Measurements from ENCODE around the gene VWDE.

Gene VWDE

DNA sequence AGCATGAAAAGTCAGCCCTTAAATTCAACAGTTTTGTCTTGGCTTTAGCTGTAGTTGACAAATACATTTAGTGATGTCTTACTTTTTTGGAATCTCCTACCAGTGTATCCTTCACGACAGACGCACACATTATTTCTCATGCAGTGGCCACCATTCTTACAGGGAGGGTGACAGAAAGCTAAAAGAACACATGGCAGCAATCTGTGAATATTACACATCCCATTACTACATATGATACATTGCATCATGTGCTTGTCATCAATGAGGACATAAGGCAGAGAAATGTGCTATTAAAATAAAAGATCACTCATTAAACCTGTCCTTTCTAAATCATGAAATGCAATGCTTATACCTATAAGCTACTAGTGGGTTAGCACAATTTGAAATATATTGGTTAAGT is 66.6 kb downstream of the VWDE start:
- no peak overlapping the region for H3K4me3 ChIP-seq (ENCODE audit: low read depth, low read length)

DNA sequence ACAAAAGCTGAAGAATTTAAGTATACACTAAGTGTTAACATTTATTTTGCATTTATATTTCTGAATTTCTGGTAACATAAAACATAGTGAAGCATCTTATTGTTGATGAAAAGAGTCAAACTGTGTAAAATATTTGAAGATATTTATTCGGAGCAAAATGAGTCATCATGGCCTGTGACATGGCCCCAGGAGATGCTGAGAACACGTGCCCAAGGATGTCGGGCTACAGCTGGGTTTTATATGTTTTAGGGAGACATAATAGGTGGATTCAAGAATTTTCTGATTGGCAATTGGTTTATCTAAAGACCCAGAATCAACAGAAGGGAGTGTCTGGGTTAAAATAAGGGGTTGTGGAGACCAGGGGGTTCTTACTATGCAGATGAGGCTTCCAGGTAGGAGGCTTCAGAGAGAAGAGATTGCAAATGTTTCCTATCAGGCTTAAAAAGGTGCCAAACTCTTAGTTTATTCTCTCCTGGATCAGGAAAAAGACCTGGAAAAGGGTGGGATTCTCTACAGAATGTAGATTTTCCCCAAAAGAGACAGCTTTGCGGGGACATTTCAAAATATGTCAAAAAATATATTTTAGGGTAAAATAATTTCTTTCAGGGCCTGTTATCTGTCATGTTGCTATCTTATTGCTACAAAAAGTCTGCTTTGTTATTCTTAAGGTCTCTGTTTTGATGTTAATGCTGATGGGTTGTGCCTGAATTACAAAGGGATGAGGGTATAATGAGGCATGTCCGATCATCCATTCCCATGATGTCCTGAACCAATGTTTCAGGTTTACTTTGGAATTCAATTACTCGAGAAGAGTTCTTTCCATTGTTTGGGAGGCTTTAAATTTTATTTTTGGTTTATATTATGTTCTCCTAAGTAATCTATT is 74.5 kb downstream of the VWDE start:
- H3K4me3 ChIP-seq (ENCODE audit: low read depth, low read length), result no peak overlapping the region

DNA sequence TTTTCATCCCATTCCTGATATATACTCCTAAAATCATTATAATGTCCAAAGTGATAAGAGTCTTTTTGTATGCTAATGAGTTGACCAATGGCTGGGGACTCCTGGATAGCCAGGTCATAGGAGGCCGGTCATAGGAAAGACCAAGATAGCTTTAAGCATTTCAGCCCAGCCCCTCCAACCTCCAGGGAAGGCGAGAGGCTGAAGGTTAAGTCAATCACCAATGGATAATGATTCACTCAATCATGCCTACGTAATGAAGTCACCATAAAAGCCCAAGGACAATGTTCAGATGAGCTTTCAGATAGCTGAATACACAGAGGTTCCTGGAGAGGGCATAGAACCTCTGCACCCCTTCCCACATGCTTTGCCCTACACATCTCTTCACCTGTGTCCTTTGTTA is 75.7 kb downstream of the VWDE start:
- H3K4me3 ChIP-seq (ENCODE audit: low read depth, low read length), result no peak overlapping the region

DNA sequence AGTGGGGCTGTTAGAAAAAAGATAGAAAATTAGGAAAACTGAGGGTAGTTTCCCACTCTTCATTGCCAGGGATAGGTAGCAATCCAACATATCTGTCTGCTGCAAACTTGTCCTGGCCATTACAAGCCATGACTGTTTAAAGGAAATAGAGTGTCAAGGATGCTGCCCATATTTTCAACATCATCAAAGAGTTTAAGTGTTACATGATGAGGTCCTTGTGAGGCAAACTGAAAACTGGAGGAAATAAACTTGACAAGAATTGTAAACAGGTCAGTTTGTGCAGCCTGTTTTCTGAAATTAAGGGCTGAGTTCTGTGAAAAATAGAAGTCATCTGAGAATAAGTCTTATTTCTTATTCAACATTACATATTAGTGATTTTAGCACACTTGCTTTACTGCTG is 78.0 kb downstream of the VWDE start:
- H3K4me3 ChIP-seq (ENCODE audit: low read depth, low read length), result no peak overlapping the region

DNA sequence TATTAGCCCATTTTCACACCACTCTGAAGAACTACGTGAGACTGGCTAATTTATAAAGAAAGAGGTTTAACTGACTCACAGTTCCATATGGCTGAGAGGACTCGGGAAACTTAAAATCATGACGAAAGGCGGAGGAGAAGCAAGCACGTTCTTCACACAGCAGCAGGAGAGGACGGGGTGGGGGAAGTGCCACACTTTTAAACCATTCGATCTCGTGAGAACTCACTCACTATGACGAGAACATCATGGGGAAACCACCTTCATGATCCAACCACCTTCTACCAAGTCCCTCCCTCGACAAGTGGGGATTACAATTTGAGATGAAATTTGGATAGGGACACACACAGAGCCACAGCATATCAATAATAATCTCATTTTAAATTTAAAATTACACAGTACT is 80.2 kb downstream of the VWDE start:
- H3K4me3 ChIP-seq (ENCODE audit: low read depth, low read length), result no peak overlapping the region

DNA sequence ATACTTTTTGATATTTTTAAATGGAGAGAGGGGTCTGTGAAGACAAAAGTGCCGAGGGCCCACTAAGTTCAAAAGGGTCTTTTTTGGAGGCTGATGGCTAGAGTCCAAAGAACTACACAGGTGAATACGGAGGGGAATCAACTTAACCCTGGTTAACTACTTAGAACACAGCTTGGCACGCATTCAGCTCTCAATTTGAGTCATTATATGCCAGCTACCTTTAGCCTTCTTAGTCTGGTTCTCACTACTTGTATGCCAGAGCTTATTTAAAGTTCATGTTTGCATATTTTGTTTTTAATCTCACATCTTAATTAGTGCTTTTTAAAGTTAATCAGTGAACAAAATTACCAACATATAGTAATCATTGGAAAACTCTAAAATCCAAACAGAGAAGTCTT is 80.8 kb downstream of the VWDE start:
- no peak overlapping the region for H3K4me3 ChIP-seq (ENCODE audit: low read depth, low read length)

DNA sequence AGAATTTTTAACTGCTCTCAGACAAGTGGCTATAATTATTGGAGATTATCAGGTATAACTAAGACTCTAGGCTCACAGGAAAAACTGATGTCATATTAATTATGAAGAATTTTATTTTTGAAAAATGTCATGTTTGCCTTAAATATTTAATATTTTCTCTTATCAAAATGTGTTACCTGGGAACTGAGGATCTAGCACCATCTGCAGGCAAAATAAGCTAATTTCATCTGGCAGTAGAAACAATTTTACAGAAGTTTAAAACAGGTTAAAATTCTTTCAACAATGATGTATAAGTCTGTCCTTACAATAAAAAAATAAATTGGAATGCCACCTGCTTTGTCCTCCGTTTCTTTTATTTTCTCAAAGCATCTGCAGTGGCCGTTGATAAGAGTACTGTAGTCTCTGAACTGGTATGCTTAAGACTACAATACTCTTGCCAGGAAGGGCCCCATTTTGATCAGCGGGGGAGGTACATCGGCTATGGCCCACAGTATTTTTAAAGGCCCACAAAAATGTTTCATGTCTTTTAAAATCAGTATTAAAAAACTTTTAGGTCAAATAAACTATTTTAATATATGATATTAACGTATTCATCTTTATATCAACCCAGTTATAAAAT is 81.3 kb downstream of the VWDE start:
- H3K4me3 ChIP-seq (ENCODE audit: low read depth, low read length), result no peak overlapping the region

DNA sequence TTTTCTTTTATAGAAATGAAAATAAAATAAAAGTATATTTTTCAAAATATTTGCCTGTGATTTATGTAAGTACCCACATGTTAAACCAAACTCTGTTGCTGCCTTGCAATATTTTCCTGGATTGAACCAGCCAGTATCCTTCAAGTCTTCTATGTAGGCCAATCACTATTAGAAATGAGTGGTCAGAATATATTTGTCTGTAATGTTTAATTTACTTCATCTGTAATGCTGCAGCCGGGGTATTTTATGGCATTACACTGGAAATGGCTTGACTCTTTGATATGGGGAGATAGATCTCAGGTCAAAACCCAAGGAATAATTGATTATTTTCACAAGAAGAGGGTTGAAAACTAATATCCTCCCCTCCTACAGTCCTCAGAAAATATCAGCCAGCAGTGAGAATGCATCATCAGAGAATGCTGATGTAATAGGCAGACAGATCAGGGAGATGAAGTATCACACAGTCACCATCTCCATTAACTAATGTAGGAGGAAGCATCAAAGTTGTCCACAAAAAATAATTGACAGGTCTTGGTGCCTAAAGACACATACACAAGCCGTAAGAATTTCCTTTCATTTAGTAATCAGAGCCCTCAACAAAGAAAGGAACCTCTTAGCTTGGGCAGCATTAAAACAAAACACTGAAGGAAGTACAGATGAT is 82.5 kb downstream of the VWDE start:
- no peak overlapping the region for H3K4me3 ChIP-seq (ENCODE audit: low read depth, low read length)

DNA sequence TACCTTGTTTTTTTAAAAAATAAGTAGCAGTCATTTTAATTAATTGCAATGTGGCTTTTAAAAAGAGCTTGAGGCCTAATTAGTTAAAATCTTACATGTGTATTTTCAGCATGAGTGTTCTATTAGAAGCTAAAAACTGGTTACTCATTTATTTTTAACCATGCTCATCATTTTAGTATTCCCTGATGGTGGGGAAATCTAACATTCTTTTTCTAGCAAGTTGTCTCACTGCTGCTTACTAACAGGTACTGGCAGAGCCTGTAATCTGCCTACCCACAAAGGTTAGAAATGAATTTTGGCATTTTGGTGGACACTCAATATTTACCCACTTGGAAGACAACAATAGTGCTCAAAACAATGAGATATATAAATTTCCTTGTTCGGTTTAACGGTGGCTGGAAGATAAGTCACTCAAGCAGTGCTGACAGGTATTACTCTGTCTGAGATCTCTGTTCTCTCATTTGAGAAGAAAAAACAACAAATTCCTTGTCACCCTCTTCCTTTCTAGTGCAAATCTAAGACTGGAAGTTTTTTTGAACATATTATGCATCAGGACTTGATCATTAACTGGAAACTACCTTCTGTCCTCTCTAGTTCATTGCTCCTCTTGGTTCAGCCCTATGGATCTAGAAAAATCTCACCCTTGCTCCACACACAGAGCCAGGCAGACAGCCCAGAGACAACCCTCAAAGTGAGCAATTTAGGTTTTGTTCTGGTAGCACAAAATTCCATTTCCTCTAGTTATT is 83.3 kb downstream of the VWDE start:
- H3K4me3 ChIP-seq (ENCODE audit: low read depth, low read length), result no peak overlapping the region

DNA sequence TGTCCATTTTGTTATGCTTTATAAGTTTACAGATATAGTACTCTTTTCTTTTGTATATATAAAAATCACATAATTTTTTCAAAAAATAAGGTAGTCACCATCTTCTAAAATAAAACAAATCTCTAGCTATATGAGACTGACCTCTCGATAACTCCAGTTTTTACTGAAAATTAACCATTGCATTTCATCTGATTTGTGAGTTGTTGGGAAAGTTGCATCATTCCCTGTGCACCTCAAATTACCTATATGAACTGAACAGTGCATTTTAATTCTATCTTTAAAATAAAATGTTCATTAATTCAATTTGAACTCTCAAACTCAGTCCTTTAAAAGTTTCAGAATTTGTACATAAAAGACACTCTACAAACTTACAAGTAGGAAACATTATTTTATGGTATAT is 86.0 kb downstream of the VWDE start:
- no peak overlapping the region for H3K4me3 ChIP-seq (ENCODE audit: low read depth, low read length)

DNA sequence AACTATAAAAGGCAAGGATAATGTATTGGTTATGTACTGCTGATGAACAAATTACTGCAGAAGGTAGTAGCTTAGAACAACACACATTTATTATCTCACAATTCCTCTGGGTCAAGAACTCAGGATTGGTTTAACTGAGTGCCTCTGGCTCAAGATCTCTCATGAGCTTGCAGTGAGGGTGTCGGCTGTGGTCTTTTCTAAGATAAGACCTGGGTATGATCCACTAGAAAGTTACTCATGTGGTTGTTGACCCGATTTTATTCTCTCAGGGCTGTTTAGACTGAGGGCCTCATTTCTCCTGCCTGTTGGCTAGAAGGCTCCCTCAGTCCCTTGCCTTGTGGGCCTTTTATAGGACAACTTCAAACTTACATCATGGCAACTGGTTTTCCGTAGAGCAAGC is 86.7 kb downstream of the VWDE start:
- H3K4me3 ChIP-seq (ENCODE audit: low read depth, low read length), result no peak overlapping the region

DNA sequence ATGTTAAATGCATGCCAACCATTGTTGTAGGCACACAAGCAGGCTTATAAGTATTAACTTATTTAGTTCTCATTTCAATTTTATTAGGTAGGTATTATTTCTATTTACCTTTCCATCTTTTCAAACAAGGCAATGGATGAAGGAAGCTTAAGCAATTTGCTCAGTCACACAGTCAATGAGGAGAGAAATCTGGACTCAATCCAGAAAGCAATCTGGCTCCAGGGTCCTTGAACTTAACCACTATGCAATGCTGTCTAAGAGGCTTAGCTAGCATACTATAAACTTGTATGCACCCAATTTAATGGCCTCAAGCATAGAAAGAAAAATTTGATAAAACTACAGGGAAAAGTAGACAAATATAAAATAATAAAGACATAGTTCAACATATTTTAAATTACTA is 88.6 kb downstream of the VWDE start:
- H3K4me3 ChIP-seq (ENCODE audit: low read depth, low read length), result no peak overlapping the region

DNA sequence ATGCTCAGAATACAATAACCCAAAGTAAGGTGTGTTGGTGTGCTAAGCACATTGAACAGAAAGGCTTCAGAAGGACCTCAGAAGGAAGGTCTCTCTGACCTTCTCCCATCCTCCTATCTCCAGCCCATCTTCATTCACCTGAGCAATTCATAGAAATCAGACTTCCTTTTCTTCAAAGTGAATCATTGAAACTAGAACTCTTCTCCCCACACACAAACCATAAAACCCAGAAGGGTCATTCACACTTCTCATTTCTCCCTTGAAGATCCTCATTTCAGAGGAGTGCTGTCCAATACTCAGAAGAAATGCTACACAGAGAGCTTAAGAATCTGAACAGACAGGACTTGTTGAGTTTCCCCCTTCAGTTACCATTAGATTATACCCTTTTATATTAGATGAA is 89.5 kb downstream of the VWDE start:
- no peak overlapping the region for H3K4me3 ChIP-seq (ENCODE audit: low read depth, low read length)

DNA sequence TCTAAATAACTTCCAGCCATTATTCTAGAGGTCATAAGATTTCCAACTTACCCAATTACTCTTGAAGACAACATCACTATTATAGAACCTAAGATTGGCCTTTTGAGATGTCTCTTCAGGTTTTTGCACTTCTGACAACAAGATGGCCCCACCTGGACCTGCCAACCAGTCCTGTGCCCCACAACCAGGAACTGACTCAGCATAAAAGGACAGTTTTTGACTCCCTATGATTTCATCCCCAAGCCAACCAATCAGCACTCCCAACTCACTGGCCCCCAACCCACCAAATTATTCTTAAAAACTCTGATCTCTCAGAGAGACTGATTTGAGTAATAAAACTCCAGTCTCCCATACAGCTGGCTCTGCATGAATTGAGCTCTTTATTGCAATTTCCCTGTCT is 98.2 kb downstream of the VWDE start:
- H3K4me3 ChIP-seq (ENCODE audit: low read depth, low read length), result no peak overlapping the region

DNA sequence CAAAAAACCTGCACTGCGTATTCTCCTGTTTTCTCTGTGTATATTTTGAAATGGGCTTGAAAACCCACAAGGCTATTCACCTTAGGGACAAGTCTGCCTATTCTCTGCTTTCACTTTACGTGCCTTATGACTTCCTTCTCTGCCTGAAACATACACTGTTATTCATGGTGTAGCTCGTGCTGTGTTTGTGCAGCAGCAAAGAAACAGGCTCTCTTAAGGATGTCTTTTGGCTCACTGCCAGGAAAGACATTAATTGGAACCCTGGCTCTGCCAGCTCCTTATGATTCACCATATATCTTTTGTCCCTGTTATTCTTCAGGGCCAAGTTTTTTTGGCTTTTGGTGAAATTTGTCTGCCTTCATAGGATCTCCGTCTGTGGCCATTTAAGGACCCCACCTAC is 100.2 kb downstream of the VWDE start:
- H3K4me3 ChIP-seq (ENCODE audit: low read depth, low read length), result no peak overlapping the region

DNA sequence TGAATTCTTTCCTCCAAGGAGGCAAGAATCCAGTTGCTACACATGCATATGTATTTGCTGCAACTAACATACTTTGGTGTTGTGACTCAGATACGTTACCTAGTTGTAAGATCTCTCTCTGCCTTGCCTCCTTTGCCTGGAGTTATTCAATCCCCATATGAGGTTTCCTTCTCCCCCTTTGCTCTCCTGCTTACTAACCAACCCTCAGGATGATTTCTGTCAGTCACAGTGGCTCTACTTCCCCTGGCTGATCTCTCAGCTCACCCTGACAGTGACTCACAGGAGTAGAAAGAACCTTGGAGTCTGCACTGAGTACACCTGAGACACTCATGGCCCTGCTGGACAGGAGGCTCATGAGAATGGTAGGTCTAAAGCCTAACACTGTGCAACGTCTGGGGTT is 100.6 kb downstream of the VWDE start:
- no peak overlapping the region for H3K4me3 ChIP-seq (ENCODE audit: low read depth, low read length)

DNA sequence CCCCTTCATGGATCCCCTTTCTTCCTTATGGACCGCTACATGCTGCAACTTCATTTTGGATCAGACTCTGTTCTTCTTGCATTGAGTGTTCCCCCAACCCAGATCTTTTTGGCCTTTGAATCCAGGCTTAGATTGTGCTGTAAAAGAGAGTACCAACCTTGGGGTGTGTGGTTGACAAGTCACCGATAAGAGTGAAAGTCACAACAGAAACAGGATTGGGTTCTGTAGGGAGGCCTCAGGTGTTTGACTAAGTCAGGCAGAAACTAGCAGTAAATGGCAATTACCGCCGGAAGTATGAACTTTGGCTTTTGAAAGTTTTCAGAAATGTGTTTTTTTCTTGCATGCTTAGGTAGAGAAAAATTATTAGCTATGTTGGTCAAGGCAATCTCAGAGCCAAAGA is 103.2 kb downstream of the VWDE start:
- H3K4me3 ChIP-seq (ENCODE audit: low read depth, low read length), result no peak overlapping the region

DNA sequence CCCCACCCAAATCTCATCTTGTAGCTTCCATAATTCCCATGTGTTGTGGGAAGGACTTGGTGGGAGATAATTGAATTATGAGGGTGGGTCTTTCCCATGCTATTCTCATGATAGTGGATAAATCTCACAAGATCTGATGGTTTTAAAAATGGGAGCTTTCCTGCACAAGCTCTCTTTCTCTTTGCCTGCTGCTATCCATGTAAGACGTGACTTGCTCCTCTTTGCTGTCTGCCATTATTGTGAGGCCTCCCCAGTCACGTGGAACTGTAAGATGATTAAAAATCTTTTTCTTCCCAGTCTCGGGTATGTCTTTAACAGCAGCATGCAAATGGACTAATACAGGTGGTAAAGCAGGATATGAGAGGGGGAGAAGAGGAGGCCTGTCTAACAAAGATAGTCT is 104.3 kb downstream of the VWDE start:
- no peak overlapping the region for H3K4me3 ChIP-seq (ENCODE audit: low read depth, low read length)

DNA sequence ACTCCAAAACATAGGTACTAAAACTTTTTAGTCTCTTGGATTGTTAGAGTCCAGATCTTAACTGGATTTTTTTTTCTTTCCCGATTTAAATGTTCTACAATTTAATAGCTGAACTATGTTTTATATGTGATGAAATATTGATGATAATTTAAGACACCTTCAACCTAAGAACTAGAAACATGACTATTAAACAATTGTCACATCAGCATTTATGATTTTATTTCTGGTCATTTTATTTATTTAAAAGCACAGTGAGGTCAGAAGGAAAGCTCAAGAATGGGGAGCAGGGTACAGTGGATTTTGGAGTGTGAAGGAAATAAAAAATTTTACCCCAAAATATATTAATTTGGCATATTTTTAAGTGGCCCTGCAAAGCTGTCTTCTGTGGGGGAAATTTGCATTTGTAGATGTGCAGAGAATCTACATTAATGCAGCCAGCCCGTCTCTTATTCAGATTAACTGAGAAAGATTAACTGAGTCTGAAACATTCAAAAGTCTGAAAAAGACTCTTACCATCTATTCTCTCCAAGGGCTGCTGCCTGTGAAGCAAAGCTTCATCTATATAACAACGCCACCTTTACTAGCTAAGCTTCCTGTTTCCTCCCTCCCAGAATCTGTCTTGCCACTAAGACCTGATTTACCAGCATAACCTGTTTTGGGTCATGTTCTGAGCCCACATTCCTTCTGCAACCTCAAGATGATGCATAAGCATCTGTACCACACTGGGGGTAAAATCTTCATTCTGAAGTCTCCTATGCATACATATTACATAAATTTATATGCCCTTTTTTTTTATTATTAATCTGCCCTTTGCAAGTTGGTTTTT is 106.2 kb downstream of the VWDE start:
- no peak overlapping the region for H3K4me3 ChIP-seq (ENCODE audit: low read depth, low read length)

DNA sequence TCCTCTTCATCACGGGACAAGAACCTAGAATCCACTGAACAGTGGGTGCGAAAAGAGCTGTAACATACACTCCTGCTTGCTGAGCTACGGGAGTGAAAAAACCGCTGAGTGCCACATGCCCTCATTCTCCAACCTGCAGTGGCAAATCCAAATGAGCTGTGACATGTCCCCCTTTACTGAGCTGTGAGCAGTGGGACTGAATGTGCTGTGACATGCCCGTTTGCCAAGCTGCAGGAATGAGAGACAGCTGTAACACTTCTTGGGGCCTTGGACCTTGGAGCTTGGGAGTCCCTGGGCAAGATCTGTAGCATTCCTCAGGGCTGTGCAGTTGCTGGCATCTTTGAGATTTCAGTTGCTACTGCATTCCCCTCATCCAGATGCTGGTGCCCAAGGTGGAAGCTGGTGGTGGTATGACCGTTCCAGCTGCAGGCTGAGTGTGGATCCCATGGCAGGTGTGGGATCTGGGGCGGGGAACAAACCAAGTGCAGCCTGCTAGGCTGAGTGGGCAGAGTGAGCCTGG is 107.6 kb downstream of the VWDE start:
- no peak overlapping the region for H3K4me3 ChIP-seq (ENCODE audit: low read depth, low read length)
